NCI-H146 treated with DMSO at 0.1 percent for 48 hours (cell line): Measurements from ENCODE around the gene FAM83F.
"Not testable (repeated sequence)": the region's sequence is repeated elsewhere in the genome, so short reads cannot be mapped to it uniquely, and the experiment has no call there.

Experiments used
- DNase-seq: peaks from one replicate; lab custom pipeline; 2025; ENCODE audit not compliant: unreplicated experiment; lab: John Stamatoyannopoulos, UW

The FAM83F gene

GRCh38 chr22:39992894-39993293 lies 1.9 kb upstream of the FAM83F start:
- not testable (repeated sequence) for DNase-seq

GRCh38 chr22:39994041-39994565 lies 651 bp upstream of the FAM83F start:
- DNase-seq: no peak

DNA sequence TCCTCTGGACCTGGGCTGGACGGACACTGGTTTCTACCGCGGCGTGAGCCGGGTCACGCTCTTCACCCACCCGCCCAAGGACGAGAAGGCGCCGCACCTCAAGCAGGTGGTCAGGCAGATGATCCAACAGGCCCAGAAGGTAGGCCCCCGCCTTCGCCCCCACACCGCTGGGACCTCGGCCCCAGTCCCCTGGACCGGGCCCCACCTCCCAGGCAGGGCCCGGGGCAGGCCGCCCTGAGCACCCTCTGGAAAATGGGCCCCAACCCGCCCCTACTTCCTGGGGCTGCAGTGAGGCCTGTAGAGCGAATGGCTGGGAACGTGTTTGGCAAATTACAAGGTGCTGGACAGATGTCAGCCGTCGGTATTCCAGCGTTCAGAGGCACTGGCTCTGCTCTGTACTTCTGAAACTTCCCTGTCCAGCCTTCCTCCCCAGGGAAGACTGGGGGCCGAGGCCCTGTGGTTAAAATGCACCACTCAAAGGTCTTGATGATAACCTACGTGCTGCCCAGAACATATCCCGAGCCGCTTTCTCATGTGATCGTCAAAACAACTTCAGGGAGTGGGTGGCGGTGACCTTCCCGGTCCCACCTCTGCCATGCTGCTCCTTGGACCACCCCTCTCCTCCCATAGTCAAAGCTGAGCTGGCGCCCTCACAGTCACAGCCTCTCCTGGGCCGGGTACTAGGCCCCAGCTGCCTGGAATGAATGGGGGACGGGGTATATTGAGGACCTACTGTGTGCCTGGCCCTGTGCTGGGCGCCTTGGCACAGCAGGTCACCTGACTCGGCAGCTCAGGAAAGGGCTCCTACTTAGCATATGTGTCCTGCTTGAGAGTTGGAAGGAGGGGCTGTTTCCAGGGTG lies 869 bp downstream of the FAM83F start:
- DNase-seq: peak; percentile 5

GRCh38 chr22:39996732-39997131 lies 2.0 kb downstream of the FAM83F start:
- peak; percentile 30 for DNase-seq

GRCh38 chr22:39997421-39997820 lies 2.7 kb downstream of the FAM83F start:
- no peak for DNase-seq

GRCh38 chr22:39997939-39998726 lies 3.4 kb downstream of the FAM83F start:
- peak; percentile 91 for DNase-seq

GRCh38 chr22:39999144-39999757 lies 4.5 kb downstream of the FAM83F start:
- no peak for DNase-seq

DNA sequence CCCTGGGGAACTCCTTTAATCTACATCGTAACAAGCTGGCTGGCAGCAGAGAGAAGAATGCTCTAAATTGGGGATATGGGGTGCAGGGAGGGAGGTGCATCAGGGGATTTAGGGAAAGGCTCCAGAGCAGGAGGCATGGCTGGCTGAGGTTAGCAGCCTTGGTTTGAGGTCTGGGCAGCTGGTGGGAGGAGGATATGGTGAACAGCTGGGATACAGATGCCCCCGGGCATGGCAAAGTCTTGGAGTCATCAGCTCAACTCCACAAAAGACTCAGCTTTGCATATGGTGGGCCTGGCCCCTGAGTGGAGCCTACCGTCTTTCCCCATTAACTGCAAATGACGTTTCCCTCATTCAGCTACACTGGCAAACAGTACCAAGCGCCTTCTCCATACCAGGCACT lies 5.4 kb downstream of the FAM83F start:
- DNase-seq: no peak

DNA sequence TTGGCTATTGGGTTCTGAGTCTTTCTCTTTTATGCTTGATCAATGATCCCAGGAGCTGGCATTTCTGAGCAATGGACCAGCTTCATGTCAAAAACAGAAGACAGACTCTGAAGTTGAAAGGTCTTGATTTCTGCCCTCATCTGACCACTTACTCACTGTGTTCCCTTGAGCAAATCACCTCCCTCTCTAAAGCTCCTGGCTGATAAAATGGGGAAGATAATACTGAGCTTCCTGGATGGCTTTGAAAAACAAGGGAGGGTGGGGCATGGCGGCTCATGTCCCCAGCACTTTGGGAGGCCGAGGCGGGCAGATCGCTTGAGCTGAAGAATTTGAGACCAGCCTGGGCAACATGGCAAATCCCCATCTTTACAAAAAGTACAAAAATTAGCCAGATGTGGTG lies 6.4 kb downstream of the FAM83F start:
- DNase-seq: no peak

DNA sequence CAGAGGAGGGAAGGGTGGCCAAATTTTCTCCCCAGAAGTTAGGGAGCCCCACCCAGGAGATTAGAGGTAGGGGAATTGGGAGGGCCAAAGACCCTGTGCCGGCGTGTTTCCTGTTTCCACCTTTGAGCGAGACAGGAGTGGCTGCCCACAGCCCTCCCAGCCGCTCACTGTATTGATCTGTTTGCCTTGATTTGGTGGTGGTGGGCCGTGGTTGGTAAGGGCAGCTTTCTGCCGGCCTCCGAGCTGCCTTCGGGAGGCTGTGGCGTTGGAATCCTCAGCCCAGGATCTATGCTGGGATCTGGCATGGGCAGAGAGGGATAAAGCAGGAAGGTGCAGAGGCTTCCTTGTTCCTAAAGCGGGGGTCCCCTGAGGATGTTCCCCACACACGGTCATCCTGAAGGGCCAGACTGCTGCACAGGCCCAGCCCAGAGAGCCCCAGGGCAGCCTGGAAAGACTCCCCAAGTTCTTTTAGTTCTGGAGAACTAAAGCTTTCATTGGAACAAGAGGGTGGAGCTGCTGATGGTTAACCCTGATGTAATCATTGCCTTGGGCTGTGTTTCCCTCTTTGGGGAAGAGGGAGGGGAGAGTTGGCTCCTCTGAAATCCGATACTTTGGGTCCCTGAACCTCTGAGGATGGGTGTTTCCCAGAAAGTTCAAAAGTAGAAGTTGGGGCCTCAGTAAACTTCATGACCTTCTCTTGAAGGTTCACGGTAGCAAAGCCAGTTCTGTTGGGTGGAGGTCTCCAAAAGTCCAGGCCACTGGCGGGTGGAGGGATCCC lies 7.2 kb downstream of the FAM83F start:
- DNase-seq: no peak

DNA sequence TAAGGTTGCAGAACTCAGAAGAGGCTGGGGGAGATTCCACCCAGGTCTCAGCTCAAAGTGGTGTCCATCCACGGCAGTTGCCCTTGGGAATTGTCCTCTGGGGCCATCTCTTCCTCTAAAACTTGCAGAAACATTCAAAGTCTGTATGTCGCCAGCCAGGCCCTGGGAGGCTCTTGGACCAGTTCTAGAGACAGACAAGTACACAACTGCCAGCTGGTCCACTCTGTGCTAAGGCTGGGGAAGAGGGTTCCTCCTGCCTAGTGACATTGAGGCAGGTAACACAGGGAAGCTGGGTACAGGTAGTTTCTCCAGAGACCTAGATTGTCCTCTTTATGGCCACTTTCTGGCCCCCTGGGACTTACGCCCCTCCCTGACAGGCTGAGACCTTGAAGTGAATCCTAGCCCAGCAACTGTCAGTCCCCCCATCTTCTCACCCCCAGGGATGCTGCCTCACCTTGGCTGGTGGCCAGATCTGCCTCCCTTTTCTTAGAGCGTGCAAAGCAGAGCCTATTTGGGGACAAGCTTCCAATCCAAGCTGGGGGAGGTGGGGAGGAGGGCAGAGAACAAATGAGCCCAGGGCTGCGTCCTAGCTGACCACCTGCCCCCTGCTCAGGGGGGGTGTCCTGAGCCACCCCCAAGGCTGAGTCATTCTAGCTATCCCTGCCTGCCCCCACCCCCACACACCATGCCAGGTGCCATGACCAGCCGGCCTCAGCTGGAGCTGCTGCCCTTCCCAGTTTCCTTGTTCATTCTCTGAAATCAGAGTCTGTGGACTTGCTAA lies 8.4 kb downstream of the FAM83F start:
- no peak for DNase-seq

- DNase-seq: no peak
Measured at GRCh38 chr22:40004836-40005235, 10.1 kb downstream of the FAM83F start.

DNA sequence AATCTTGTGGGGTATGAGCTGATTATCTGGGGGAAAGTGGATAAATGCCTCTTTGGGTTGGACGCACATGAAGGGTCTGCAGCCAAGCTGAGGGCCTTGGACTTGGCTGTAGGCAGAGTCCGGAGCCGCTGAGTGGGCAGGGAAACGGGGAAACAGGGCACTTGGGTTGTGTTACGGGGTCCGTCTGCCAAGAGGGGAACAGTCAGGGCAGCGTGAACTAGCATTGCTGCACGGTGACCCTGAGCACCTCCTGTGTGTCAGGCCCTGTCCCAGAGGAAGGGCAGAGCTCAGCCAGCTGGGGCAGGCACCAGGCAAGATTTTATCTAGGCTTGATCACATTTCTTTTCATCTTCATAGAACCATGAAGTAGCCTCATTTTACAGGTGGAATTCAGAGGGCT lies 11.9 kb downstream of the FAM83F start:
- DNase-seq: no peak

GRCh38 chr22:40007853-40008710 lies 13.3 kb downstream of the FAM83F start:
- DNase-seq: no peak

DNA sequence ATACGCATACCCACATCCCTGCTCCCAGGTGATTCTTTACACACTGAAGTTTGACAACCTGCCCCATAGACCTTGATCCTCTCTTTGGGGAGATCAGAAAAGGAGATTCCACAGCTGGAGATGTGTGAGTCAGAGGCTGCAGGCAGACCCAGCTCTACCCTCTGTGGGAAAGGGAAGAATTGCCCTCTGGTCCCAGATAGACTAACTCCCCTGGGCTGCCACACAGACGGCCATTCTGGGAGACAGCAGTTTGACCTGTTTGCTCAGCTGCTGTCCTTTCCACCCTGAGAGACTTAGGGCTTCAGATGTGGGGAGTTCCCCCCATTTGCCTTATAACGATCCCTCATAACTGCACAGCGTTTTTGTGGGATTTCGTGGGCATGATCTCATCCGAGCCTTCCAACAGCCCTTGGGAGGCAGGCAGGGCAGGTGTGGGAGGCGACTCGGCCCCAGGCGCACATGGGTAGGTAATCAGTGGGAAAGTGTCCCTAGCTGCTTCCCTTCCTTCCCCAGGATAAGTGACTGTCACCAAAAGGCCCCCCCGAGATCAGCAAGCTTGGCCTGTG lies 14.1 kb downstream of the FAM83F start:
- peak; percentile 16 for DNase-seq

DNA sequence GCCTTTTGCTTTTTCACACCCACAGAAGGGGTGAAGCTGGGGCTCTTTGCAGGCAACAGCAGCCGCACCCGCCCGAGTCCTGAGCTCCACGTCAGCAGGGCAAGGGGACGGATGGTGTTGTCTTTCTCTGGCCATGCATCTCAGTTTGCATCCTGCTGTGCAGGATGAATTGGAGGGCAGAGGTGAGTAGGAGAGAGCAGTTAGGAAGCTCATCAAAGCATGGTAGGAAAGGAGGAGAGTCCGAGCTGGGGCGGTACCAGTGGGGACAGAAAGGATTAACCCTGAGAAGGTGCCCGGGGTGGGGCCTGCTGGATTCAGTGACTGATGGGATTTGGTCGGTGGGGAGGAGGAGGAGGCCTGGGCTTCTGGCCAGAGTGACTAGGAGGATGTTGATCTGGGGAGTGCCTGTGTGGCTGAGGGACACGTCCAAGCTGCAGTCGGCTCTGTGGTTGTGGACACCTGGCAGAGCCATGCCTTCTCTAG lies 14.6 kb downstream of the FAM83F start:
- peak; percentile 80 for DNase-seq

DNA sequence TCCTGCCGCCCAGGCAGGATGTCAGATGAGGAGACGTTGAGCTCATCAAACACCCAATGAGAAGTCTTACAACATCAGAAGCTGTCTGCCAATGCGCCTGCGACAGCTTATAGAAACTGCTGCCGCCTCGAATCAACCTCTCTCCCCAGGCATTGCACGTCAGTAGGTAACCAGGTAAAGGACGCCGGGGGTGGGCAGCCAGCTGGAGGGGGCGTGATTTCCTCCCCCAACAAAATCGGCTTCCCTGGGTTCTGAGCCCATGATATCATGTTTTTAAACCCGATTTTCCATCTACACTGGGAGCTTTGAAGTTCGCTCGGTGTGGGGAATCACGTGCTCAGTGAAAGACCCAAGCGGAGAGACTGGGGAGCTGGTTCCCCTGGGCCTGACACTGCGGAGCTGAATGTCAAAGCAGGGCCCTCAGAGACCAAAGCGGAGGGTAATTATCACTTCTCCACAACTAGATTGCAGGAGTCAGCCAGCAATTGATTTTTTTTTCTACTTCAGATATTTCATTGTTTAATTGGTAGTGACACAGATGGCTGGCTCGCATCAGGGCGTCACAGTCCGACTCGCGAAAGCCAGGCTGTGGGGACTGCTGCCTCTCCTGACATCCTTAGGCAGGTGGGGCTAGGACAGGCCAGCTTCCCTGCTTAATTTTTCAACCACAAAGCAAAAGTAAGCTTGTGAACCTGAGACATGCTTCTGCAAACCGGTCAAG lies 15.4 kb downstream of the FAM83F start:
- DNase-seq: peak; percentile 38

DNA sequence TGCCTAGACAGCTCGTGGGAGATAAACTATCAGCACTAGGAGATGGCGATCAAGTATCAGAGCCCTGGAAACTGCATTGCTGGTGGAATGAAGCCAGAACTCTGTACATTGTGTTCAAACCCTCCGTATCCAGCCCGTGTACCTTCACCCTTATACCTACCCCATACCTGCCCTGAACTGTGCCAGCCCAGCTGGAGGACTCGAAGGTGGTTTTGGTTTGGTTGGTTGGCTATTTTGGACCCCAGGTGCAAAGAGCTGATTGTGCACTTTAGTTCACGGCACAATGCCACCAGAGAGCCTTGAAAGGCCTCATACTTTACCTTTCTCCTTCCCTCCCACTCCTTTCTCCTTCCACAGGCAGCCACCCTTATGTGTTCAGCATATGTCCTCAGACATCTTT lies 16.0 kb downstream of the FAM83F start:
- no peak for DNase-seq
